ENCODE data around the gene TMEM63B.
A peak's percentile ranks its signal among the peaks of the same experiment; 100 is the strongest.
"Not testable (repeated sequence)": the region's sequence is repeated elsewhere in the genome, so short reads cannot be mapped to it uniquely, and the experiment has no call there.

TMEM63B gene

DNA sequence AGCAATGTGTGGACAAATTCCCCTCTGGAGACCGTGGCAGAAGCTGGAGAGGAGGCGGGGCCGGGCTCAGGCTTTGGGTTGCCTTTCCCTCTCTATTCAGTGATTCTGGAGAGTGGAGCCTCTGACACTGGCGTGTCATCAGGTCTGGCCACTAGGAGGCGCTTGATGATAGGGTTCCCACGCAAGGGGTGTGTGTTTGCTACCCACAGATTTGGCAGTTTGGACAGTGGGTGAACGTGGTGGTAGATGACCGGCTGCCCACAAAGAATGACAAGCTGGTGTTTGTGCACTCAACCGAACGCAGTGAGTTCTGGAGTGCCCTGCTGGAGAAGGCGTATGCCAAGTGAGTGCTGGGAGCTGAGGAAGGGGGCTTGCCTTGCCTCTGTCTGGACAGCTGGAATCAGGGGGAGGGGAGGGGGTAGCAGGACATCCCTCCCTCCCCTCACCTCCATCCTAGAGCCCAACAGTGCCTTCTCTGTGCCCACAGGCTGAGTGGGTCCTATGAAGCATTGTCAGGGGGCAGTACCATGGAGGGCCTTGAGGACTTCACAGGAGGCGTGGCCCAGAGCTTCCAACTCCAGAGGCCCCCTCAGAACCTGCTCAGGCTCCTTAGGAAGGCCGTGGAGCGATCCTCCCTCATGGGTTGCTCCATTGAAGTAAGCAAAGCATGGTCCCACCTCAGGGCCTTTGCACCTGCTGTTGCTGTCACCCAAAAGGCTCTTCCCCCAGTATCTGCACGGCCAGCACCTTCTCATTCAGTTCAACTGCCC, 45.6 kb downstream of the TMEM63B start:
- peak; percentile 92 to 94 for DNase-seq

GRCh38 chr6:44176130-44176761, 48.9 kb downstream of the TMEM63B start:
- DNase-seq: peak; percentile 41 to 68

- peak in 1 of 2 donors; percentile 33 for DNase-seq
Observed at GRCh38 chr6:44176762-44177509, 49.6 kb downstream of the TMEM63B start.

- DNase-seq: no peak
Observed at GRCh38 chr6:44177691-44178423, 50.5 kb downstream of the TMEM63B start.

GRCh38 chr6:44178424-44179071, 51.2 kb downstream of the TMEM63B start:
- DNase-seq: no peak

- no peak for DNase-seq
Observed at GRCh38 chr6:44179072-44179536, 51.8 kb downstream of the TMEM63B start.

DNA sequence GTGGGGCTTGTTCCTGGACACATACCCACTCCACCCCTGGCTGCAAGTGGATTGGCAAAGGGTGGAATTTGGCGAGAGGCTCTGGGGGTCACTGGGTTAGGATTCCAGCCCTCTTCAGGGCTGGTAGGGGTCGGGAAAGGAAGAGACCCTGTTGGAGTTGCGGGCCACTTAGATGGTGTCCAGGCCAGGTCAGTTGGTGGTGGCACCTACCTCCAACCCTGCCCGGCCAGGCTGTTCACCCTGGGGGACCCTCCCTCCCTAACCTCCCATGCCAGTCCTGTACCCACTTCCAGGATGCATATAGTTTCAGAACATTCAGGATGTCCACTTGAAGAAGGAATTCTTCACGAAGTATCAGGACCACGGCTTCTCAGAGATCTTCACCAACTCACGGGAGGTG, 52.3 kb downstream of the TMEM63B start:
- no peak for DNase-seq

- no peak for DNase-seq
Observed at GRCh38 chr6:44180406-44180805, 53.1 kb downstream of the TMEM63B start.

- DNase-seq: no peak
Observed at GRCh38 chr6:44180886-44181285, 53.5 kb downstream of the TMEM63B start.

- not testable (repeated sequence) for DNase-seq
Observed at GRCh38 chr6:44181784-44182183, 54.4 kb downstream of the TMEM63B start.

DNA sequence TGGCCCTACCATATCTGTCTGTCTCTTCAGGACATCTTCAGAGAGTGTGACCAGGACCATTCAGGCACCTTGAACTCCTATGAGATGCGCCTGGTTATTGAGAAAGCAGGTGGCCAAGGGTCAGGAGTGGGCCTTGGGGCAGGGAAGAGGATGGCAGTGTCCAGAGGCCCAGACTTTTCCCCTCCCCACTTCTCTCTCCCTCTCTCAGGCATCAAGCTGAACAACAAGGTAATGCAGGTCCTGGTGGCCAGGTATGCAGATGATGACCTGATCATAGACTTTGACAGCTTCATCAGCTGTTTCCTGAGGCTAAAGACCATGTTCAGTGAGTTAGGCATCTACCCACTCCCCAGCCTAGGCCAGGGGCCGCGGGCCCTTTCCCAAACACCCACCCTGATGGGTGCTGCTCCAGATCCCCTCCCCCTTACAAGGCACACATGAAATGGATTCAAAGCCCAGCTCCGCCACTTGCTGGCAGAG, 55.6 kb downstream of the TMEM63B start:
- no peak for DNase-seq

DNA sequence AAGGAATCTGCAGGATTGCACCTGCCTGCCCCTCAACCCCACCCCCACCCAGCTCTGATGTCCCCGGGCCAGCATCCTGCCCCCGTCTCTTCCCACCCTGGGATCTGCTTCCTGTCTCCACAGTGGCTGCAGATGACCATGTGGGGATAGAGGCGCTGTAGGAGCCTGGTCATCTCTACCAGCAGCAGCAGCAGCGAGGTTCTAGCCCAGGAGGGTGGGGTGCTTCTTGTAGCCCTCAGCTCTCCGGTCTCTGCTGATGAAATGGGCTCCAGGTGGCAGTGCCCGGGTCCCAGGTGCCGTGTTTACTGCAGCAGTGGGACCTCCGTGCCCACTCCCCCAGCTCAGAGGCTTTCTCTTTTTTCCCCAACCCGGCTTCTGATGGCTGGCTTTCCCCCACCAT, 56.4 kb downstream of the TMEM63B start:
- no peak for DNase-seq

GRCh38 chr6:44185356-44185755, 58.0 kb downstream of the TMEM63B start:
- DNase-seq: not testable (repeated sequence)

DNA sequence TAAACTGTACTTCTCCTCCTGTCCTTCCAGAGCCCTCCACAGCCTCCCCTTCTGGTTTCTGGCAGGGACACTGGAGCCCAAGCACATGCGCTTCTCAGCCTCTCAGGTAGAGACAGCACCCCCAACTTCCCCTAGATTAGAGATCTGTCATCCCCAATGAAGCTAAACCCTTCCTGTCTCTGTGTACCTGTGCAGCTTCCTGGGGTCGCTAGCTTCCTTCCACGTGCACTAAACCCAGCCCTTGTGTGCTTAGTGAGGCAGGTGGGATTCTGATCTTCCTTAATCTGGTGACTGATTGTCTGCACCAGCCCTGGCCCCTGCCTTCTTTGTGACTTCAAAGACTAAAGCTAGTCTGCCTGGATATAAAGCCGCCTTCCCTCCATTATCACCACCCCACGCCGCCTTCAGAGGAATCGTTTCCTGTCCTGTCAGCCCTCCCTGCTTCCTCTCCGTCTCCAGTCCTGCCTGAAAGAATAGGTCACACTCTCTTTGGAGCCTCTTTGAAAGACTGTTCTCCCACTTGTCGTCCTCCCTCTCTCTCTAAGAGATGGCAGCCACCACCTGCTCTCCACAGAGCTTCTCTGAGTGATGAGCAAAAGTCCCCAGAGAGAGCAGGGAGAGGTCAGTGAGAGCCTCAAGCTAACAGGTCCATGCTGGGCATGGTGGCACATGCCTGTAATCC, 58.7 kb downstream of the TMEM63B start:
- no peak for DNase-seq

DNA sequence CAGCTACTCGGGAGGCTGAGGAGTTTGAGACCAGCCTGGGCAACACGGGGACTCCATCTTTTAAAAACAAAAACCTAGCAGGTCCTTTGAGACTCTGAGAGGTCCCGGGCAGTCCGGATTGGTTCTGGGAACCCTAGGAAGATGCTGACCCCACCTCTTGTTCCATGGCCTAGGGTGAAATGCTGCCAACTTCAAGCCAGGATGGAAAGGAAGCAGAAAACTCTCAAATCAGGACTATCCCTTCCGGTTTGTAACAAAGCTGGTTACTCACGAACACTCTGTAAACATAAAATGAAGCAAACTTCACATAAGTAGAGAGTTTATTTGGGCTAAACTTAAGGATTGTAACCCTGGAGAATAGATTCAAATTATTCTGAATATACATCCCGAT, 59.3 kb downstream of the TMEM63B start:
- DNase-seq: no peak

DNA sequence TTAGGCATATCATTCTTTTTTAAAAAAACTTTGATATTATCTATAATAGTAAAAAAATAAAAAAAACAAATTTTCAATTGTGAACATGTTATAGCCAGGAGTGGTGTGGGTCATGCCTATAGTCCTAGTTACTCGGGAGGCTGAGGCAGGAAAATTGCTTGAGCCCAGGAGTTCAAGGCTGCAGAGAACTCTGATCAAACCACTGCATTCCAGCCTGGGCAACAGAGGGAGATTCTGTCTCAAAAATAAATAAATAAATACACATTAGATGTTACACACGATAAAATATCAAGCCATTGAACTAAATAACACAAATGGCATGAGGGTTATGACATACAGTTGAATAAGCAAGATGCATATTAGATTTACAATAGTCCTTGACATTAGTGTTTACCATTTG, 61.5 kb downstream of the TMEM63B start:
- DNase-seq: no peak

- DNase-seq: no peak
Observed at GRCh38 chr6:44189257-44189656, 61.9 kb downstream of the TMEM63B start.

DNA sequence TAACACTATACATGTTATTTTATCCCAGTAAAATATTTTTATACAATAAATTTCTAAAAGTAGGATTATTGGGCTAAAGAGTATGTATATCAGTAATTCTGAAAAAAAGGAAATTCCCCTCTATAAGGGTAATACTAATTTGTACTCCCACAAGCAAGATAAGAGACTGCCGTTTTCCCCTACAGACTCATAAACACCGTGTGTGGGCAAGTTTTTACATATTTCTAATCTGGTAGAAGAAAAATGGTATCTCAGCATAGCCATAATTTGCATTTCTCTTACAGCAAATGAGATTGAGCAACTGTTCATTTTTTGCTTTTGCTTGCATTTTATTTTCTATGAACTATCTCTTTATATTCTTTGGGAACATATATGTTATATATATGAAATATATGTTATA, 63.4 kb downstream of the TMEM63B start:
- DNase-seq: no peak

DNA sequence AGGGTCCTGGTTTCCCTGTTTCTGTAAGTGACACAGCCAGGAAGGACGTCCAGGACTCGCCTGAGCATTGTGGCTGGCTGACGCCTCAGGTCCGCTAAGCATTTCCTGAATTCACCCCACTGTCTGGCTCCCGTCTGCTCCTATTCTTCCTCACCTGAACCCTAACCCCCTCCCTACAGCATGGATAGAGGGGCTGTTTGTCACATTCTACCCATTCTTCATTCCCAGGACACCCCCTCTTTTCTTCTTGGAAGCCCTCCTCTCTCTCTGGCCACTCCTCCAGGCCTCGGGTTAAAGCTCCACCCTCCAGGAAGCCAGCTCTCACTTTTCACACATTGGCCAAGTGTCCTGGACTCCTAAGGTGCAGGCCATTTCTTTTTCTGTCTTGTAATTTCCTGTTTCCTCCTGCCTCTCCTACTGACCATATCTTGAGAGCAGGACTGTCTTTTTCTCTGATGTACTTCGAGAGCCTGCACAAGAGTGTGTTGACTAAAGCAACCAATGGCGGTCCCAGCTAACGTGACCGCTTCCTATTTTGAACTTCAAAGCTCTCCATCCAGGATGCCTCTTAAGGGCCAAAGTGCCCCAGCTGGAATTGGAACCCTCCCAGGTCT, 65.2 kb downstream of the TMEM63B start:
- no peak for DNase-seq

- no peak for DNase-seq
Observed at GRCh38 chr6:44193307-44193910, 66.1 kb downstream of the TMEM63B start.

- no peak for DNase-seq
Observed at GRCh38 chr6:44194326-44194725, 67.0 kb downstream of the TMEM63B start.
